Pancreas (tissue), 10 donors: ENCODE measurements around the gene LTBP1. TPM values are rescaled to one million over a fixed set of nuclear protein-coding genes. Genes with fewer than 3 reads are reported as not detected.
A peak's percentile ranks its signal among the peaks of the same experiment; 100 is the strongest.

Source experiments
- ATAC-seq, 4 donors: fragments of 200-7000 bp; cut with Tn5 transposase; one replicate each; pipeline versions ENCODE4 v1.8.0 to v1.9.1; 2020; ENCODE audit warnings: mild to moderate bottlenecking in 4 of 4, moderate library complexity in 4 of 4
- DNase-seq, 6 donors: peaks; one replicate each; pipeline ENCODE4 v3.0.0-alpha.2; 2020
- FAIRE-seq: peaks from 2 replicates; lab custom pipeline; 2012; peaks lifted over from hg19 to GRCh38; lab: Jason Lieb, UNC
- H3K27ac ChIP-seq, 4 donors: fragments of 200-600 bp; sonication (generic); 1 replicate in 3 of 4; 2 replicates in 1 of 4; pipeline versions ENCODE4 v1.5.0 to v1.8.0; 2020
- H3K27me3 ChIP-seq, 4 donors: fragments of 200-600 bp; one replicate each; pipeline ENCODE4 v1.8.0; 2021
- H3K36me3 ChIP-seq, 3 donors: fragments of 200-600 bp; sonication (generic) in 1 of 3; one replicate each; pipeline versions ENCODE4 v1.5.0 to v1.8.0; 2020 to 2021
- H3K4me1 ChIP-seq, 3 donors: fragments of 200-600 bp; one replicate each; pipeline ENCODE4 v1.8.0; 2021
- H3K4me3 ChIP-seq, 4 donors: fragments of 200-600 bp; sonication (generic) in 2 of 4; one replicate each; pipeline versions ENCODE4 v1.5.0 to v1.8.0; 2020 to 2021
- H3K9me3 ChIP-seq, 4 donors: fragments of 200-600 bp; one replicate each; pipeline ENCODE4 v1.8.0; 2021
- WGBS, 2 donors: extraction: QIAGEN DNeasy Blood & Tissue Kit; methylation state at CpG; one replicate each; pipeline ENCODE4 v1.1.7; 2013; 5-methylcytosine and 5-hydroxymethylcytosine counted together
- intact Hi-C, 3 donors: fragments of 100-400 bp; cut with DNase I; formaldehyde crosslinking; loops; one replicate each; pipeline versions ENCODE4 v1.11.1 to v1.14.2; 2022
- polyA plus RNA-seq, 2 donors: library from polyadenylated mRNA; stranded (reverse); fragments of 200-250 nt; gene quantifications; one replicate each; pipeline ENCODE4 v1.2.3, GENCODE V29; 2013
- total RNA-seq, 6 donors: library from RNA; stranded (reverse); fragmentation: NEBNext Ultra II Directional in 4 of 6; extraction: Animal tissue kit (Norgen Biotek cat#: 25700) in 4 of 6; gene quantifications; one replicate each; pipeline versions ENCODE4 v1.2.1 to v1.2.4, GENCODE V29; 2021 to 2023
- TF ChIP-seq, protein P1 (sequence below), 4 donors: fragments of 200-600 bp; sonication (generic) in 3 of 4; IDR thresholded peaks; one replicate each; pipeline versions ENCODE4 v1.5.0 to v1.8.0; 2021; ENCODE audit warnings: antibody characterized with exemption in 4 of 4
- donor health status: healthy with polysubstance abuse.
- donor health status: DM: no; HTN: no; CAD: no; lungs with moderate emphysema.
- donor health status: DM: no; HTN: no; CAD: no.
- donor health status: control.
- donor health status: control.
- donor health status: Bipolar disorder and iron deficiency.
- donor health status: DM: yes; HTN: yes; CAD: no.
- donor health status: DM: no; HTN: no; CAD: no.
- donor health status: DM: no; HTN: no; CAD: no.
- donor health status: DM: yes; HTN: yes; CAD: no.

The LTBP1 gene
- total and polyA plus RNA-seq, 8 donors, result 0.83 to 21.2 (median 2.6) TPM

DNA sequence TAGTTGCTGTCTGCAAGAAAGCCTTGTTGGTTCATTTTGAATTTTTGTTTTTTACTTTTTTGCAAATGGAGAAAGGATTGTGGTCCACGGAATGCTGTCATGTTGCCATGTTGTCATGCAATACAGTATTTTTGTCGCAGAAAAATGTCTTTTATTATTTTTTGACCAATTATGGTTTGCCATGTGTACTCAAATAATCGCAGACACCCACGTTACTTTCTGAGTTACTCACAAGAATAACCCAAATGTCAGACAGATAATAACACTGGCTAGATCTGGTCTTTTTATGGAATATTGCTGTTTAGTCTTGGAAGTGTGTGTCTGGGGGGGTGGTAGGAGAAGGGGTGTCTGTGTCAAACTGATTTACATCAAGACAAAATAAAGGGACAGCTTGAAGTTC is 188.9 kb downstream of the LTBP1 start:
- Histone ChIP-seq H3K4me1 (no peaks in the 10 kb centered on the region), H3K36me3 (no peaks in the 10 kb centered on the region), H3K9me3 (no peaks in the 10 kb centered on the region), H3K27ac (peak overlapping the region in 1 of 4 donors; percentile 2), H3K4me3 (no peak overlapping the region), H3K27me3 (no peaks in the 10 kb centered on the region)
- DNase-seq (no peak), FAIRE-seq (no peak), ATAC-seq (no peak)
- intact Hi-C loops, result no loop called here
- whole genome bisulfite sequencing, 2 donors, result 67 to 76% methylated on average over 4 of the region's 4 CpGs
- TF ChIP-seq, protein P1, sequence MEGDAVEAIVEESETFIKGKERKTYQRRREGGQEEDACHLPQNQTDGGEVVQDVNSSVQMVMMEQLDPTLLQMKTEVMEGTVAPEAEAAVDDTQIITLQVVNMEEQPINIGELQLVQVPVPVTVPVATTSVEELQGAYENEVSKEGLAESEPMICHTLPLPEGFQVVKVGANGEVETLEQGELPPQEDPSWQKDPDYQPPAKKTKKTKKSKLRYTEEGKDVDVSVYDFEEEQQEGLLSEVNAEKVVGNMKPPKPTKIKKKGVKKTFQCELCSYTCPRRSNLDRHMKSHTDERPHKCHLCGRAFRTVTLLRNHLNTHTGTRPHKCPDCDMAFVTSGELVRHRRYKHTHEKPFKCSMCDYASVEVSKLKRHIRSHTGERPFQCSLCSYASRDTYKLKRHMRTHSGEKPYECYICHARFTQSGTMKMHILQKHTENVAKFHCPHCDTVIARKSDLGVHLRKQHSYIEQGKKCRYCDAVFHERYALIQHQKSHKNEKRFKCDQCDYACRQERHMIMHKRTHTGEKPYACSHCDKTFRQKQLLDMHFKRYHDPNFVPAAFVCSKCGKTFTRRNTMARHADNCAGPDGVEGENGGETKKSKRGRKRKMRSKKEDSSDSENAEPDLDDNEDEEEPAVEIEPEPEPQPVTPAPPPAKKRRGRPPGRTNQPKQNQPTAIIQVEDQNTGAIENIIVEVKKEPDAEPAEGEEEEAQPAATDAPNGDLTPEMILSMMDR (IDR thresholded peaks at IDR 0.05), result no peak

DNA sequence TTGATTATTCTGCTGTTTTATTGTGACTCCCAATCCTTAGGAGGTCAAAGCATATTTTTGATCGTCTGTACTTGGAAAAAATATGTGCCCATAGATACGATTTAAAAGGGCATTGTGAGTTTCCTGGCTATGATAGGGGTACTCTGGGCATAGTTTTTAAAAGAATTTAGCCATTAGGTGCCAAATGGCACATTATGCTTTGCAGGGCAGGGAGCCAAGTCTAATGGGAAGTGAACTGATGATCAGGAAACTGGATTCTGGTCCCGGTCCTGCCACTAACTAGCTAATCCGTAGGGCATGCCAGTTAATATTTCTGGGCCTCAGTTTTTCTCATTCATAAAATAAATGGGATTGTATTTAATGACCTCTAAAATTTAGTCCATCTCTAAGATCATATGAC is 189.3 kb downstream of the LTBP1 start:
- ATAC-seq (no peak), DNase-seq (no peak), FAIRE-seq (no peak)
- Histone ChIP-seq H3K27ac (peak overlapping the region in 1 of 4 donors; percentile 2), H3K4me1 (no peaks in the 10 kb centered on the region), H3K27me3 (no peaks in the 10 kb centered on the region), H3K9me3 (no peaks in the 10 kb centered on the region), H3K4me3 (no peak overlapping the region), H3K36me3 (no peaks in the 10 kb centered on the region)
- intact Hi-C loops, result no loop called here
- 48 to 52% methylated on average over 4 of the region's 4 CpGs for WGBS, 2 donors
- TF ChIP-seq, protein P1 (IDR thresholded peaks at IDR 0.05), result no peak

DNA sequence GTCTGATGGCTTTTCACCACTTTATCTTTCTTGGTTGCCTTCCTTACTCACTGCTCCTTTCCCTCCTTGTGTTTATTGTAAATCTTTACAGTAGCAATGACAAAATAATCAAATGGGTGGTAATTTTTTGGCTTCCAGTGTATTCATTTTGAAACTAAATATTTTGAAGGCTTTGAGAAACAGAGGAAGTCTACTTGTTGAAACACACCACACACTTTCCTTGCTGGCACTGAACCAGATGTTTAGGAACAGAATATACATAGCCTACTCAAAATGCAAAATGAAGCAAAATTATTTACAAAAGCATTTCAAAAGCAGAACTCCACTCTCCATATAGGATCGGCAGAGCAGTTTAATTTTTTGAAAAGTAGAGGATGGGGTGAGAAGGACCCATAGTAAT is 189.8 kb downstream of the LTBP1 start:
- no peak for ATAC-seq
- intact Hi-C loops, result no loop called here
- TF ChIP-seq, protein P1 (IDR thresholded peaks at IDR 0.05), result no peak
- Histone ChIP-seq H3K36me3 (no peaks in the 10 kb centered on the region), H3K27ac (no peak overlapping the region), H3K9me3 (no peaks in the 10 kb centered on the region), H3K27me3 (no peaks in the 10 kb centered on the region), H3K4me1 (no peaks in the 10 kb centered on the region), H3K4me3 (no peak overlapping the region)
- 77 to 83% methylated on average over 1 of the region's 1 CpG for WGBS, 2 donors
- no peak for FAIRE-seq
- no peak for DNase-seq

DNA sequence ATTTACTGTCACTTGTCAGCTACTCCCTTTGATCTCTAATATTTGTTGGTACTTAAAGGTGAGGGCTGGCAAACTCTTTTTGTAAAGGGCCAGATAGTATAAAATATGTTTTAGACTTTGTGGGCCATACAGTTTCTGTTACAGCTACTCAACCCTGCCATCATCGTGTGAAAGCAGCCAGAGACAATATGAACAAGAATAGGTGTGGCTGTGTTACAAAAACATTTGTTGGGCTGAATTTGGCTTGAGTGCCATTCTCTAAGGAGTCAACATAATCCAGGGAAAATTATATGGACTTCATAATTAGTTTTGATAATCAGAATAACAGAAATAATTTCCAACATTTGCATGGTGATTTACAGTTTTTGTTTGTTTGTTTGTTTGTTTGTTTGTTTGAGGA is 190.6 kb downstream of the LTBP1 start:
- 82 to 84% methylated on average over 1 of the region's 1 CpG for WGBS, 2 donors
- no peak for FAIRE-seq
- H3K4me1 ChIP-seq, result no peaks in the 10 kb centered on the region
- no peaks in the 10 kb centered on the region for H3K36me3 ChIP-seq
- TF ChIP-seq, protein P1 (IDR thresholded peaks at IDR 0.05), result no peak
- no peak for ATAC-seq
- H3K27ac ChIP-seq, result no peak overlapping the region
- intact Hi-C loops, result no loop called here
- H3K27me3 ChIP-seq, result no peaks in the 10 kb centered on the region
- H3K9me3 ChIP-seq, result no peaks in the 10 kb centered on the region
- no peak overlapping the region for H3K4me3 ChIP-seq
- DNase-seq, result no peak

DNA sequence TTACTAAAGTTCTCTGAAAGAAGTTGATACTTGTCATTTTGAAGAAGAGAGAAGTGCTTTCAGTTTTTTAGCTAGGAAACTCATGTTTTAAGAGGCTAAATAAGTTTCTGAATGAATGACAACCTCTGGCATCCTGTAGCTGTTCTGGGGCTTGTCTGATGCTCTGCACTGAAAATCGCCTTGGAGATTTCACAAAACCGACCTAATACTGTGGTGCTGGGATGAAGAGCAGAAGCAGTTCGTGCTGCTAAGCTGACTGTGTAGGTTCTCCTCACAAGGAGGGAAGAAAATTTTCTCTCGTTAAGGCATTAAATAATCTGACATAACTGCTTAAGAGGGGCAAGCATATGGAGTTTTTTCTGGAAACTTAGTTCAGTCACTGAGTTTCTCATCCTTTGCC is 193.2 kb downstream of the LTBP1 start:
- intact Hi-C loops, result no loop called here
- Histone ChIP-seq H3K36me3 (no peaks in the 10 kb centered on the region), H3K9me3 (no peaks in the 10 kb centered on the region), H3K27me3 (no peaks in the 10 kb centered on the region), H3K27ac (no peak overlapping the region), H3K4me1 (no peaks in the 10 kb centered on the region), H3K4me3 (no peak overlapping the region)
- FAIRE-seq (no peak), ATAC-seq (no peak), DNase-seq (no peak)
- TF ChIP-seq, protein P1 (IDR thresholded peaks at IDR 0.05), result no peak
- 88% methylated on average over 4 of the region's 4 CpGs for WGBS, 2 donors
